Gastroesophageal sphincter (tissue), 3 donors: ENCODE results near the gene CMC2.

Experiments used
- POLR2AphosphoS5 ChIP-seq: sonication (generic); formaldehyde crosslinking; IDR thresholded peaks from one replicate; pipeline ENCODE4 v1.6.1; 2017; ENCODE audit warnings: antibody characterized with exemption
- TF ChIP-seq, protein P1 (sequence below), 4 experiments: fragments of 200-600 bp in 2 of 4; fragments of 450-650 bp in 2 of 4; sonication (generic) in 1 of 4; IDR thresholded peaks; one replicate each; pipeline ENCODE4 v1.5.1; 2017 to 2019; ENCODE audit warnings: antibody characterized with exemption in 4 of 4, mild to moderate bottlenecking in 2 of 4, moderate library complexity in 2 of 4

DNA sequence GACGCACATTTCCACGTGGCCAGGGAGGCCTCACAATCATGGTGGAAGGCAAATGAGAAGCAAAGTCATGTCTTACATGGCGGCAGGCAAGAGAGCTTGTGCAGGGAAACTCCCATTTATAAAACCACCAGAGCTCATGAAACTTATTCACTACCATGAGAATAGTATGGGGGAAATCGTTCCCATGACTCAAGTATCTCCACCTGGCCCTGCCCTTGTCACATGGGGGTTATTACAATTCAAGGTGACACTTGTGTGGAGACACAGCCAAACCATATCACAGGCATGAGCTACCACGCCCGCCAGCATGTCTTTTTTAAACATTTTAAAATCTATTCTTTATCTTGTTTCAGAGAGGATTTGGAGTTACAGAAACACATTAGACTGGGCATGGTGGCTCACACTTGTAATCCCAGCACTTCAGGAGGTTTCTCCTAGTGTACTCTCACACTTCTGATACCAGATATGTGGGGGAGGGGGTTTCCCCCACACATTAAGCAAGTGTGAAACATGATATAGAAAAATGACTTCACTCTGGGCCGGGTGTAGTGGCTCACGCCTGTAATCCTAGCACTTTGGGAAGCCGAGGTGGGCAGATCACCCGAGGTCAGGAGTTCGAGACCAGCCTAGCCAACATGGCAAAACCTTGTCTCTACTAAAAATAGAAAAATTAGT lies 23.4 kb upstream of the CMC2 start:
- TF ChIP-seq, protein P1, sequence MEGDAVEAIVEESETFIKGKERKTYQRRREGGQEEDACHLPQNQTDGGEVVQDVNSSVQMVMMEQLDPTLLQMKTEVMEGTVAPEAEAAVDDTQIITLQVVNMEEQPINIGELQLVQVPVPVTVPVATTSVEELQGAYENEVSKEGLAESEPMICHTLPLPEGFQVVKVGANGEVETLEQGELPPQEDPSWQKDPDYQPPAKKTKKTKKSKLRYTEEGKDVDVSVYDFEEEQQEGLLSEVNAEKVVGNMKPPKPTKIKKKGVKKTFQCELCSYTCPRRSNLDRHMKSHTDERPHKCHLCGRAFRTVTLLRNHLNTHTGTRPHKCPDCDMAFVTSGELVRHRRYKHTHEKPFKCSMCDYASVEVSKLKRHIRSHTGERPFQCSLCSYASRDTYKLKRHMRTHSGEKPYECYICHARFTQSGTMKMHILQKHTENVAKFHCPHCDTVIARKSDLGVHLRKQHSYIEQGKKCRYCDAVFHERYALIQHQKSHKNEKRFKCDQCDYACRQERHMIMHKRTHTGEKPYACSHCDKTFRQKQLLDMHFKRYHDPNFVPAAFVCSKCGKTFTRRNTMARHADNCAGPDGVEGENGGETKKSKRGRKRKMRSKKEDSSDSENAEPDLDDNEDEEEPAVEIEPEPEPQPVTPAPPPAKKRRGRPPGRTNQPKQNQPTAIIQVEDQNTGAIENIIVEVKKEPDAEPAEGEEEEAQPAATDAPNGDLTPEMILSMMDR (IDR thresholded peaks at IDR 0.05), result no peak
- no peak for TF ChIP-seq POLR2AphosphoS5
